GM23338 (cell line): ENCODE measurements around the gene NPC2. TPM values are rescaled to one million over a fixed set of nuclear protein-coding genes. Genes with fewer than 3 reads are reported as not detected.

ENCODE experiments used
- ATAC-seq: fragments of 200-7000 bp; cut with Tn5 transposase; 3 replicates; pipeline ENCODE4 v1.9.1; 2020
- DNase-seq: peaks from one replicate; pipeline ENCODE4 v3.0.0-alpha.2; 2015; ENCODE audit warnings: low spot score
- H2AFZ ChIP-seq: fragments of 200-600 bp; sonication (generic); 2 replicates; pipeline ENCODE4 v1.8.0; 2016; ENCODE audit warnings: antibody characterized with exemption, mild to moderate bottlenecking, moderate library complexity
- H3F3A ChIP-seq: fragments of 200-600 bp; sonication (generic); replicated peaks from 2 replicates; pipeline ENCODE4 v1.8.0; 2017; ENCODE audit warnings: antibody characterized with exemption, mixed run types, low read depth
- H3K27ac ChIP-seq: fragments of 200-600 bp; sonication (generic); 2 replicates; pipeline ENCODE4 v1.6.1; 2016; ENCODE audit warnings: low read depth
- H3K27me3 ChIP-seq: fragments of 200-600 bp; sonication (generic); 2 replicates; pipeline ENCODE4 v1.8.0; 2016; ENCODE audit warnings: mild to moderate bottlenecking, mixed run types, moderate library complexity; ENCODE audit not compliant: insufficient read depth
- H3K36me3 ChIP-seq: fragments of 200-600 bp; sonication (generic); 2 replicates; pipeline ENCODE4 v1.8.0; 2016; ENCODE audit warnings: mild to moderate bottlenecking; ENCODE audit not compliant: insufficient read depth
- H3K4me1 ChIP-seq: fragments of 200-600 bp; sonication (generic); 2 replicates; pipeline ENCODE4 v1.8.0; 2016; ENCODE audit warnings: mild to moderate bottlenecking, moderate library complexity; ENCODE audit not compliant: insufficient read depth
- H3K4me2 ChIP-seq: fragments of 200-600 bp; sonication (generic); 2 replicates; pipeline ENCODE4 v1.7.1; 2017; ENCODE audit warnings: mixed run types
- H3K4me3 ChIP-seq: fragments of 200-600 bp; sonication (generic); 2 replicates; pipeline ENCODE4 v1.6.1; 2016; ENCODE audit warnings: mixed run types
- H3K79me2 ChIP-seq: fragments of 200-600 bp; sonication (generic); replicated peaks from 2 replicates; pipeline ENCODE4 v1.8.0; 2017; ENCODE audit warnings: mild to moderate bottlenecking; ENCODE audit not compliant: insufficient read depth
- H3K9me2 ChIP-seq: fragments of 200-600 bp; sonication (generic); 2 replicates; pipeline ENCODE4 v1.8.0; 2017; ENCODE audit not compliant: insufficient read depth
- H4K20me1 ChIP-seq: fragments of 200-600 bp; sonication (generic); replicated peaks from 2 replicates; pipeline ENCODE4 v1.8.0; 2017; ENCODE audit warnings: mild to moderate bottlenecking; ENCODE audit not compliant: insufficient read depth
- H3K27ac Mint-ChIP-seq: 2 replicates; pipeline ENCODE4 v1.8.0; 2020; ENCODE audit warnings: inconsistent platforms, mild to moderate bottlenecking, moderate library complexity, mixed read lengths
- H3K27me3 Mint-ChIP-seq: 3 replicates; pipeline ENCODE4 v1.8.0; 2022; ENCODE audit warnings: low read depth, mild to moderate bottlenecking, moderate library complexity, mixed read lengths, inconsistent platforms; ENCODE audit not compliant: insufficient read depth, poor library complexity
- H3K36me3 Mint-ChIP-seq: 3 replicates; pipeline ENCODE4 v1.8.0; 2021; ENCODE audit warnings: low read depth, mild to moderate bottlenecking, inconsistent platforms, moderate library complexity, mixed read lengths
- H3K4me1 Mint-ChIP-seq: 3 replicates; pipeline ENCODE4 v1.8.0; 2020; ENCODE audit warnings: mild to moderate bottlenecking, inconsistent platforms, mixed read lengths
- H3K4me3 Mint-ChIP-seq: 3 replicates; pipeline ENCODE4 v1.8.0; 2021; ENCODE audit warnings: moderate library complexity, mild to moderate bottlenecking, inconsistent platforms, mixed read lengths
- H3K9me3 Mint-ChIP-seq: 3 replicates; pipeline ENCODE4 v1.8.0; 2020; ENCODE audit warnings: moderate library complexity, mild to moderate bottlenecking, inconsistent platforms, mixed read lengths
- CREB1 ChIP-seq: fragments of 250-450 bp; sonication (Bioruptor Pico); IDR thresholded peaks from 2 replicates; pipeline ENCODE4 v1.5.0; 2020; ENCODE audit warnings: low read depth, mild to moderate bottlenecking, moderate library complexity
- CTCF ChIP-seq, 2 experiments: fragments of 200-600 bp in 1 of 2; sonication (generic) in 1 of 2; conservative IDR thresholded peaks; 2 replicates each; pipeline versions ENCODE4 v1.5.1 to v1.6.1; 2016 to 2017; ENCODE audit warnings: antibody characterized with exemption in 2 of 2, low read depth in 2 of 2, mild to moderate bottlenecking in 2 of 2, moderate library complexity in 1 of 2
- ETS1 ChIP-seq: IDR thresholded peaks from 2 replicates; pipeline ENCODE4 v1.6.1; 2016; ENCODE audit warnings: antibody characterized with exemption
- EZH2 ChIP-seq: fragments of 200-600 bp; sonication (generic); IDR thresholded peaks from one replicate; pipeline ENCODE4 v1.8.0; 2017; ENCODE audit warnings: antibody characterized with exemption, mild to moderate bottlenecking, low read depth; ENCODE audit not compliant: unreplicated experiment
- EZH2phosphoT487 ChIP-seq: fragments of 200-600 bp; sonication (generic); IDR thresholded peaks from one replicate; pipeline ENCODE4 v1.8.1; 2018; ENCODE audit warnings: antibody characterized with exemption; ENCODE audit not compliant: unreplicated experiment
- JUNB ChIP-seq: IDR thresholded peaks from one replicate; pipeline ENCODE4 v1.6.1; 2016; ENCODE audit warnings: antibody characterized with exemption; ENCODE audit not compliant: unreplicated experiment
- NANOG ChIP-seq: IDR thresholded peaks from 2 replicates; pipeline ENCODE4 v1.6.1; 2016; ENCODE audit warnings: antibody characterized with exemption, borderline replicate concordance
- POLR2AphosphoS5 ChIP-seq: IDR thresholded peaks from 2 replicates; pipeline ENCODE4 v1.6.1; 2016; ENCODE audit warnings: antibody characterized with exemption, low read depth
- REST ChIP-seq: IDR thresholded peaks from one replicate; pipeline ENCODE4 v1.6.1; 2018; ENCODE audit warnings: antibody characterized with exemption; ENCODE audit not compliant: unreplicated experiment
- STAT1 ChIP-seq: IDR thresholded peaks from one replicate; pipeline ENCODE4 v1.6.1; 2016; ENCODE audit warnings: antibody characterized with exemption; ENCODE audit not compliant: unreplicated experiment
- ZNF114 ChIP-seq: fragments of 250-450 bp; sonication (Bioruptor Pico); IDR thresholded peaks from 2 replicates; pipeline ENCODE4 v1.5.0; 2020; ENCODE audit warnings: mild to moderate bottlenecking, moderate library complexity
- ZNF331 ChIP-seq: fragments of 250-450 bp; sonication (Bioruptor Pico); IDR thresholded peaks from 2 replicates; pipeline ENCODE4 v1.5.0; 2020; ENCODE audit warnings: low read depth, mild to moderate bottlenecking, moderate library complexity
- polyA plus RNA-seq: library from polyadenylated mRNA; unstranded; fragments of >200 nt; fragmentation: Nextera tagmentation; extraction: Ambion mirVana; gene quantifications from 2 replicates; pipeline ENCODE4 v1.2.1, GENCODE V29; 2016
- total RNA-seq: library from RNA; depleted of rRNA; stranded (reverse); fragments of >200 nt; shearing (Covaris generic); gene quantifications from 2 replicates; pipeline ENCODE4 v1.2.3, GENCODE V29; 2014

The NPC2 gene
- total and polyA plus RNA-seq, 2 experiments from 2014 or later: 287 to 344 TPM

GRCh38 chr14:74490486-74490885, 2.6 kb downstream of the NPC2 start:
- no peak overlapping the region for H3K27ac ChIP-seq
- H3K36me3 ChIP-seq: 0 out of 2 replicates have a peak, but pooled peaks cover 12% of the 10 kb centered on the region
- no peak overlapping the region for H3K4me3 ChIP-seq
- ATAC-seq (no peak), DNase-seq (no peak)
- H3K4me2 ChIP-seq: no peak overlapping the region
- H4K20me1 ChIP-seq: peaks cover 9% of the 10 kb centered on the region; the same call in 1 of the 2 replicates
- H3K79me2 ChIP-seq: peaks cover 64% of the 10 kb centered on the region
- peaks cover 39% of the 10 kb centered on the region for H3K4me1 ChIP-seq
- H2AFZ ChIP-seq: no peak overlapping the region
- H3K4me3 Mint-ChIP-seq: no peak overlapping the region; the same call in 2 of the 3 replicates
- H3K36me3 Mint-ChIP-seq: peaks cover 6% of the 10 kb centered on the region; the same call in 2 of the 3 replicates
- peaks cover 7% of the 10 kb centered on the region for H3K27me3 Mint-ChIP-seq
- H3F3A ChIP-seq: peaks cover 7% of the 10 kb centered on the region
- no peak overlapping the region for H3K27ac Mint-ChIP-seq
- H3K9me3 Mint-ChIP-seq: no peaks in the 10 kb centered on the region
- H3K9me2 ChIP-seq: no peaks in the 10 kb centered on the region
- TF ChIP-seq NANOG (no peak), JUNB (no peak), ETS1 (no peak), REST (no peak), EZH2 (no peak), POLR2AphosphoS5 (no peak)
- peaks cover 31% of the 10 kb centered on the region; the same call in 2 of the 3 replicates for H3K4me1 Mint-ChIP-seq
- H3K27me3 ChIP-seq: no peaks in the 10 kb centered on the region

- H3K27ac ChIP-seq: no peak overlapping the region
- Mint-ChIP-seq H3K4me3 (no peak overlapping the region), H3K4me1 (peaks cover 16% of the 10 kb centered on the region; the same call in 2 of the 3 replicates), H3K27me3 (peaks cover 3% of the 10 kb centered on the region), H3K27ac (no peak overlapping the region), H3K36me3 (peaks cover 14% of the 10 kb centered on the region), H3K9me3 (no peaks in the 10 kb centered on the region)
- no peaks in the 10 kb centered on the region for H3K9me2 ChIP-seq
- DNase-seq: no peak
- H4K20me1 ChIP-seq: peaks cover 9% of the 10 kb centered on the region; the same call in 1 of the 2 replicates
- H3K4me2 ChIP-seq: no peak overlapping the region
- H3K36me3 ChIP-seq: peaks cover 9% of the 10 kb centered on the region
- ATAC-seq: no peak
- H3K79me2 ChIP-seq: peaks cover 51% of the 10 kb centered on the region
- H3K27me3 ChIP-seq: no peaks in the 10 kb centered on the region
- H2AFZ ChIP-seq: no peak overlapping the region
- H3K4me1 ChIP-seq: peaks cover 28% of the 10 kb centered on the region
- H3K4me3 ChIP-seq: no peak overlapping the region
- peaks cover 7% of the 10 kb centered on the region for H3F3A ChIP-seq
- TF ChIP-seq ZNF331 (CRISPR knock-in tag) (no peak), EZH2phosphoT487 (no peak), CTCF (conservative IDR thresholded peaks at IDR 0.05; ENCODE audit: low read depth in 2 of 2) (no peak), JUNB (no peak), ZNF114 (no peak), ETS1 (no peak), REST (no peak), STAT1 (no peak), CREB1 (no peak)
Observed at GRCh38 chr14:74488786-74489397, 4.2 kb downstream of the NPC2 start.
